CD14-positive monocyte (primary cell): ENCODE results near the gene SLFN5. TPM values are rescaled to one million over a fixed set of nuclear protein-coding genes. Genes with fewer than 3 reads are reported as not detected.

Source experiments
- DNase-seq, 3 donors: peaks; one replicate each; pipeline ENCODE4 v3.0.0-alpha.2; 2011 to 2022
- H2AFZ ChIP-seq: 2 replicates; pipeline ENCODE4 v1.6.0; 2012; ENCODE audit warnings: mild to moderate bottlenecking, low read depth, low read length, inconsistent platforms; ENCODE audit not compliant: insufficient read depth, poor library complexity, severe bottlenecking
- H3K27ac ChIP-seq, 2 donors: 1 replicate in 1 of 2; 2 replicates in 1 of 2; pipeline ENCODE4 v1.5.1; 2012 to 2013; ENCODE audit warnings: low read length in 2 of 2, control low read depth in 1 of 2, inconsistent platforms in 1 of 2, low read depth in 1 of 2, mild to moderate bottlenecking in 1 of 2
- H3K27me3 ChIP-seq, 2 donors: one replicate each; pipeline versions ENCODE4 v1.6.0 to v1.6.1; 2011 to 2013; ENCODE audit warnings: low read length in 2 of 2; ENCODE audit not compliant: control insufficient read depth in 2 of 2, insufficient read depth in 2 of 2
- H3K36me3 ChIP-seq, 2 donors: replicated peaks in 1 of 2; 1 replicate in 1 of 2; 2 replicates in 1 of 2; pipeline versions ENCODE4 v1.5.1 to v1.6.1; 2012 to 2013; ENCODE audit warnings: low read length in 2 of 2, control low read depth in 1 of 2, inconsistent platforms in 1 of 2, mild to moderate bottlenecking in 1 of 2; ENCODE audit not compliant: insufficient read depth in 2 of 2, control insufficient read depth in 1 of 2
- H3K4me1 ChIP-seq, 2 donors: 1 replicate in 1 of 2; 2 replicates in 1 of 2; pipeline versions ENCODE4 v1.5.1 to v1.6.1; 2012 to 2013; ENCODE audit warnings: low read length in 2 of 2, control low read depth in 1 of 2, inconsistent platforms in 1 of 2, mild to moderate bottlenecking in 1 of 2, moderate library complexity in 1 of 2; ENCODE audit not compliant: insufficient read depth in 2 of 2, control insufficient read depth in 1 of 2
- H3K4me2 ChIP-seq: replicated peaks from 2 replicates; pipeline ENCODE3; 2012; ENCODE audit warnings: low read length, moderate library complexity, mild to moderate bottlenecking; ENCODE audit not compliant: poor library complexity, severe bottlenecking; ENCODE audit errors: extremely low read depth
- H3K4me3 ChIP-seq, 3 experiments: fragments of 200-600 bp in 1 of 3; sonication (generic) in 1 of 3; replicated peaks in 1 of 3; 1 replicate in 2 of 3; 2 replicates in 1 of 3; pipeline ENCODE4 v1.5.1; 2011 to 2013; ENCODE audit warnings: low read length in 3 of 3, mild to moderate bottlenecking in 3 of 3, control low read depth in 2 of 3, low read depth in 2 of 3, inconsistent platforms in 1 of 3, moderate library complexity in 1 of 3
- H3K79me2 ChIP-seq: 2 replicates; pipeline ENCODE4 v1.6.0; 2012; ENCODE audit warnings: mild to moderate bottlenecking, control low read depth, inconsistent platforms, low read length, moderate library complexity; ENCODE audit not compliant: insufficient read depth
- H3K9ac ChIP-seq: 2 replicates; pipeline ENCODE4 v1.6.0; 2017; ENCODE audit warnings: low read length, mild to moderate bottlenecking; ENCODE audit not compliant: insufficient read depth, poor library complexity, severe bottlenecking
- H3K9me3 ChIP-seq, 2 donors: replicated peaks in 1 of 2; 1 replicate in 1 of 2; 2 replicates in 1 of 2; pipeline versions ENCODE4 v1.5.1 to v1.6.1; 2012 to 2013; ENCODE audit warnings: low read length in 2 of 2, control low read depth in 1 of 2; ENCODE audit not compliant: control insufficient read depth in 1 of 2, insufficient read depth in 1 of 2
- H4K20me1 ChIP-seq: 2 replicates; pipeline ENCODE4 v1.6.0; 2012; ENCODE audit warnings: mild to moderate bottlenecking, low read length, control low read depth, moderate library complexity; ENCODE audit not compliant: insufficient read depth
- H3K27ac Mint-ChIP-seq, 7 donors: one replicate each; pipeline ENCODE4 v1.8.0; 2020; ENCODE audit warnings: mild to moderate bottlenecking in 7 of 7, mixed read lengths in 7 of 7, moderate library complexity in 6 of 7, inconsistent platforms in 2 of 7
- H3K27me3 Mint-ChIP-seq, 3 donors: one replicate each; pipeline ENCODE4 v1.8.0; 2021 to 2022; ENCODE audit warnings: low read depth in 3 of 3, mild to moderate bottlenecking in 3 of 3, mixed read lengths in 3 of 3, moderate library complexity in 3 of 3, inconsistent platforms in 1 of 3
- H3K36me3 Mint-ChIP-seq, 2 donors: one replicate each; pipeline ENCODE4 v1.8.0; 2020; ENCODE audit warnings: mixed read lengths in 2 of 2, inconsistent platforms in 1 of 2, mild to moderate bottlenecking in 1 of 2
- H3K4me1 Mint-ChIP-seq: one replicate; pipeline ENCODE4 v1.8.0; 2020; ENCODE audit warnings: mild to moderate bottlenecking, mixed read lengths
- H3K4me3 Mint-ChIP-seq, 2 donors: one replicate each; pipeline ENCODE4 v1.8.0; 2020; ENCODE audit warnings: mild to moderate bottlenecking in 2 of 2, mixed read lengths in 2 of 2, moderate library complexity in 1 of 2
- H3K9me3 Mint-ChIP-seq, 7 donors: one replicate each; pipeline ENCODE4 v1.8.0; 2020 to 2022; ENCODE audit warnings: mixed read lengths in 7 of 7, mild to moderate bottlenecking in 6 of 7, moderate library complexity in 6 of 7, inconsistent platforms in 2 of 7
- CTCF ChIP-seq: fragments of 200-600 bp; IDR thresholded peaks from one replicate; pipeline ENCODE4 v1.8.0; 2022; ENCODE audit warnings: antibody characterized with exemption, mild to moderate bottlenecking
- WGBS: methylation state at CpG from one replicate; pipeline ENCODE4 v1.1.5; 2013; ENCODE audit warnings: missing lambda C conversion rate; ENCODE audit not compliant: insufficient coverage; 5-methylcytosine and 5-hydroxymethylcytosine counted together
- intact Hi-C, 2 donors: fragments of 100-400 bp; cut with micrococcal nuclease; formaldehyde crosslinking; loops; one replicate each; pipeline versions ENCODE4 v1.15.0 to v1.15.1; 2023
- polyA plus RNA-seq, 3 donors: library from polyadenylated mRNA; depleted of rRNA in 1 of 3; unstranded in 2 of 3; stranded (reverse) in 1 of 3; fragments of 300-500 nt in 2 of 3; fragments of >200 nt in 1 of 3; fragmentation: Illumina TruSeq in 2 of 3; gene quantifications; 1 replicate in 2 of 3; 2 replicates in 1 of 3; pipeline ENCODE4 v1.2.3, GENCODE V29; 2012 to 2021

The SLFN5 gene
- polyA plus RNA-seq, 3 donors, result 2.9 to 8.8 (median 5.3) TPM

DNA sequence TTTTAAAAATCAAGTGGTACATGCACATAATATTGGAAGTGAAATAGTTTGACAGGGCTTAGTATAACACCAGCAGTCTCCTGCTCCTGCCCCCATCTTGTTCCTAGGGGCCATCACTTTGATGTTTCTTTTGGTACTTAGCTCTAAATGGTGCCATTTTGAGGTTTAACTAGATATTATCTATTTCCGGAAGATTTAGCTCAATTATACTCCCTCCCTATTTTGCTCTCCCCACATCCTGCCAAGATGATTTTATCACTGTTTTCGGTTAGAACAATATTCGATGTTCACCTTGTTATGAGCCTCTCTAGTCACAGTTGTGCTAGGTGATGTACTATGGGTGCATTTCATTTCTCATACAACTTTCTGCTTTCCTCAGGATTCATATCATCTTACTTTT lies 28.7 kb upstream of the SLFN5 start:
- Histone ChIP-seq H3K36me3 (no peaks in the 10 kb centered on the region), H4K20me1 (no peaks in the 10 kb centered on the region), H3K4me1 (peaks cover 8 to 13% of the 10 kb centered on the region in 2 donors), H3K27ac (no peak overlapping the region), H3K9me3 (peaks cover 0 to 3% of the 10 kb centered on the region in 2 donors), H3K27me3 (peaks cover 13 to 16% of the 10 kb centered on the region in 2 donors), H3K9ac (no peak overlapping the region), H3K79me2 (no peaks in the 10 kb centered on the region), H3K4me2 (no peak overlapping the region), H3K4me3 (no peak overlapping the region), H2AFZ (no peak overlapping the region)
- intact Hi-C loops, result no loop called here
- peaks cover 17% of the 10 kb centered on the region for H3K4me1 Mint-ChIP-seq
- TF ChIP-seq CTCF, result no peak
- peak overlapping the region in 1 of 7 donors; percentile 58 for H3K27ac Mint-ChIP-seq
- peak overlapping the region in 1 of 2 donors; percentile 26 for H3K4me3 Mint-ChIP-seq
- peaks cover 29 to 34% (median 32%) of the 10 kb centered on the region in 3 donors for H3K27me3 Mint-ChIP-seq
- DNase-seq, result no peak
- H3K36me3 Mint-ChIP-seq, result no peaks in the 10 kb centered on the region
- no CpG with 5 or more reads among the region's 3 CpGs for WGBS
- peaks cover 0 to 10% (median 1%) of the 10 kb centered on the region in 7 donors for H3K9me3 Mint-ChIP-seq

GRCh38 chr17:35214631-35215273 lies 28.1 kb upstream of the SLFN5 start:
- Histone ChIP-seq H3K27ac (no peak overlapping the region), H3K4me1 (peaks cover 14 to 19% of the 10 kb centered on the region in 2 donors), H2AFZ (no peak overlapping the region), H3K9me3 (peaks cover 0 to 3% of the 10 kb centered on the region in 2 donors), H3K36me3 (no peaks in the 10 kb centered on the region), H3K4me2 (no peak overlapping the region), H3K4me3 (no peak overlapping the region), H3K9ac (no peak overlapping the region), H4K20me1 (no peaks in the 10 kb centered on the region), H3K27me3 (peaks cover 10 to 15% of the 10 kb centered on the region in 2 donors), H3K79me2 (no peaks in the 10 kb centered on the region)
- H3K36me3 Mint-ChIP-seq, result no peaks in the 10 kb centered on the region
- no peak for TF ChIP-seq CTCF
- H3K27ac Mint-ChIP-seq, result peak overlapping the region in 1 of 7 donors; percentile 58
- DNase-seq, result peak in 1 of 3 donors; percentile 10
- 52% methylated on average over 2 of the region's 5 CpGs for WGBS
- intact Hi-C loops, result no loop called here
- peaks cover 28 to 30% (median 30%) of the 10 kb centered on the region in 3 donors for H3K27me3 Mint-ChIP-seq
- no peak overlapping the region for H3K4me3 Mint-ChIP-seq
- peaks cover 0 to 10% (median 0%) of the 10 kb centered on the region in 7 donors for H3K9me3 Mint-ChIP-seq
- peaks cover 22% of the 10 kb centered on the region for H3K4me1 Mint-ChIP-seq
